GM12874 (cell line): ENCODE results near the gene KCNN4.

ENCODE experiments used
- TF ChIP-seq, protein P1 (sequence below): IDR thresholded peaks from 2 replicates; pipeline ENCODE4 v1.5.1; 2011; ENCODE audit warnings: low read depth, mild to moderate bottlenecking, control low read depth, low read length, moderate library complexity; ENCODE audit not compliant: insufficient read depth

KCNN4 gene

DNA sequence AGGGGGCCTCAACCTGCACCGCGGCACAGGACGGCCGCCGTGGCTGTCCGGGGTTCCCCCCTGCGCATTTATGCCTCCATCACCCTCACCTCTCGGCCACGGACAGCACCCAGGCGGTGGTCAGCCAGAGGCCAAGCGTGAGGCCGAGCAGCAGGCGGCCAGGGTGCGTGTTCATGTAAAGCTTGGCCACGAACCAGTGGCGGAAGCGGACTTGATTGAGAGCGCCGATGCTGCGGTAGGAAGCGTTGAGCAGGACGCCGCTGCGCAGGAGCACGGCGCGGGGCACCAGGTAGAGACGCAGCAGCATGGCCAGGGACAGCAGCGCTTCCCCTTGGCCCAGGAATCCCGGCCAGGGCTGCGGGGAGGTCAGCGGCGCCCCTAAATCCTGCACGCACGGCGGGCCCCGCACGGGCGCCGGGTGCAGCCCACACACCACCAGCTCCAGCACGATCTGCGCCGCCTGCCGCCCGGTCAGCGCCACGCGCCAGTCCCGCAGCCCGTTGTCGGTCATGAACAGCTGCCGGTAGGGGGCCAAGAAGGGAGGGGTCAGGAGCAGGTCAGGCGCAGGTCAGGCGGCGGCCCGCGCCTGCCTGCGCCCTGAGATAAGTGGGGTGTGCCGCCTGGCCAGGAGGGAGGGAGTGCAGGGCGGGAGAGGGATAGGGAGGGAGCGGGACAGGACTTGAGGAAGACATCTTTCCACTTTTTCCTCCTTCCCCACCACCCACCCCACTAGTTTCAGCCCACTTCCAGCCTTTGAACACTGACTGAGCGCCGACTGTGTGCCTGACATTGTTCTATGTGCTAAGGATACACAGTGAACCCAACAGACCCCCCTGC, 6.5 kb downstream of the KCNN4 start:
- TF ChIP-seq, protein P1, sequence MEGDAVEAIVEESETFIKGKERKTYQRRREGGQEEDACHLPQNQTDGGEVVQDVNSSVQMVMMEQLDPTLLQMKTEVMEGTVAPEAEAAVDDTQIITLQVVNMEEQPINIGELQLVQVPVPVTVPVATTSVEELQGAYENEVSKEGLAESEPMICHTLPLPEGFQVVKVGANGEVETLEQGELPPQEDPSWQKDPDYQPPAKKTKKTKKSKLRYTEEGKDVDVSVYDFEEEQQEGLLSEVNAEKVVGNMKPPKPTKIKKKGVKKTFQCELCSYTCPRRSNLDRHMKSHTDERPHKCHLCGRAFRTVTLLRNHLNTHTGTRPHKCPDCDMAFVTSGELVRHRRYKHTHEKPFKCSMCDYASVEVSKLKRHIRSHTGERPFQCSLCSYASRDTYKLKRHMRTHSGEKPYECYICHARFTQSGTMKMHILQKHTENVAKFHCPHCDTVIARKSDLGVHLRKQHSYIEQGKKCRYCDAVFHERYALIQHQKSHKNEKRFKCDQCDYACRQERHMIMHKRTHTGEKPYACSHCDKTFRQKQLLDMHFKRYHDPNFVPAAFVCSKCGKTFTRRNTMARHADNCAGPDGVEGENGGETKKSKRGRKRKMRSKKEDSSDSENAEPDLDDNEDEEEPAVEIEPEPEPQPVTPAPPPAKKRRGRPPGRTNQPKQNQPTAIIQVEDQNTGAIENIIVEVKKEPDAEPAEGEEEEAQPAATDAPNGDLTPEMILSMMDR: no peak

DNA sequence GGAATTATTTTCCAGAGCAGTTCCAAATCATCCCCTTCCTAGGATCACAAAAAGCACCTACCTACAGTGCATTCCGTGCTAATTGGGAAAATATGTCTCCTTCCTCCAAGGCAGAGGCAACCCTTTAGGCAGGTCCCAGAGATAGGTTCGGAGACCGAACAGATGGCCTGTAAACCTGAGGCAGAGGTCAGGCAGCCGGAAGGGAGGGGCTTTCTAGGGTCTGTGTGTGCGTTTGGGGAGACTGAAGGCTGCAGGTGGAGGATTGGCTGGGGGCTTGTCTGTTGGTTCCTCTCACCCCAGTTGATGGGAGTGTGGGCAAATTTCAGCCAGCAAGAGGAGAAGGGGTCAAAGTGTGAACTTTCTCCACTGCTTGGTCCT, 7.1 kb downstream of the KCNN4 start:
- TF ChIP-seq, protein P1: no peak

DNA sequence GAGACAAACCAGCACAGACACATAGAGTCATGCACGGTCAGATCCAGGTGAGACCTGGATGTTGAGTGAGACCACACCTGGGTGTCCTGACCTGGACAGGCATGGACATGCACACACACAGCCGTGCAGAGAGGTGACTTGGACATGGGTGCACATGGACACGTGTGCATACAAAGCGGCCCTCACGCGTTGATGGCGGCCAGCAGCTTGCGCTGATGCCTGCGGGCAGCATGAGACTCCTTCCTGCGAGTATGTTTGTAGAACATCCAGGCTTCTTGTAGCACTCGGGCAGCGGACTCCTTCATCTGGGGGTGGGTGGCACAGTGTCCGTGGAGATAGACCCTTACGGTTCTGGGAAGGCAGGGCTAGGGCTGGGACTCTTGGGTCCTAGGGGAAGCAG, 11.5 kb downstream of the KCNN4 start:
- TF ChIP-seq, protein P1: no peak

DNA sequence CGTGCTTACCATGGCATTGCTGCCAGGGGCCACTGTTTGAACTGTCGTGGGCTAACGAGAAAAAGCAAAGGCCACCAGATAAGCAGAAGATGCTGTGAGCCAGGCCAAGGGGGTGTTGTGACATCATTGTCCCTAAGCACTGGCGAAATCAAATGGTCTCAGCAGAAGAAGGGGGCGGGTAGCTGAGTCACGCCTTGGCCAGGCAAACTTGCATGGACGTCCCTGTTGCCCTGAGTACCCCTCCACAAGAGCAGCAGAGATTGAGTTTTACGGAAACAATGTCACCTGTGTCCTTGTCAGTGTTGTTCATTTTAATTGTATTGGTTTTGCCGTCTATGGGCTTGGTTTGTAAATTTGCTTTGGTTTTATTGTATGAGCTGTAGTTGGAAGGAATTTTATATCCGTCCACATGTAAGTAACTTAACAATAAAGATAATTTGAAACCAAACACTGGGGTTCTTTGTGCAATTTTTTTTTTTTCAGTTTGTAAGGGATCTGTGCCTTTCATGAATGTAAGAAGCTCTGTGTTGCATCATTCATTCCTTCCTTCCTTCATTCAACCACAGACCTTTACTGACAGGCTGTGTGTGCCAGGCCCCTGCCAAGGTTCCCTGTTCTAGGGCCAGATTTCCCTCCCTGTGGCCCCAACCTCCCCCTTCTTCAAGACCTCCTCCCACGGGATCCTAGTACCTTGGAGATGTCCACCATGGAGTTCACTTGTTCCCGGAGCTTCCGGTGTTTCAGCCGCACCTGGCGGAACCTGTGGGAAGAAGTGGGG, 12.3 kb downstream of the KCNN4 start:
- TF ChIP-seq, protein P1: no peak

DNA sequence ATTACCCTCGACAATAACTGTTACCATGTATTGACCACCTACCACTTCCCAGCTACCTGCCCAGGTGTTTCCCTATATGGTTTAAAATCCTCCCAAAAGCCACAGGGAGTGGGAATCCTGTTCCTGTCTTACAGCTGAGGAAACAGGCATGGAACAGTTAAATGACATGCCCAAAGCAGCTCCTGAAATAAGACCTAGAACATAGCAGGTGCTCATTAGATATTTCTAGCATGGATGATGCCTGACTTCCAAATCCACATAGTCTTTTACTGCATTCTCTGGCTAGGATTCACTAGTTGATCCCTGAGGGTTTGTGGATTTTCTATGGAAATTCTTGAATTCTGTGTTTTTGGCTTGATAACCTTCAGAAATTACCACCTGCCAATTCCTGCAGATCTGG, 13.0 kb downstream of the KCNN4 start:
- TF ChIP-seq, protein P1: no peak

DNA sequence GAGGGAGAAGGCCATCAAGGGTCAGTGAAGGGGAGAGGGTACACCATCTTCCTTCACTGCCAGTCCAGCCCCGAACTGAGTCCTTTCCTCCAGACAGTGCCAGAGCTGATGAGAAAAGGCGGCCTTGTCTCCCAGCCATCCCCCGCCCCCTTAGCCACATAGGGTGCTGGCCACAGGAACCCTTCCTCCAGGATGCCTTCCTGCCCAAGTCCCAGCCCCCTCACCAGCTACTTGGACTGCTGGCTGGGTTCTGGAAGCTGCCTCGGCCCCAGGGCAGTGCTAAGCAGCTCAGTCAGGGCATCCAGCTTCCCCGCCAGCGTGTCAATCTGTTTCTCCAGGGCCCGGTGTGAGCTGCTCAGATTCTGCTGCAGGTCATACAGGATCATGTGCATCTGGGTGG, 13.5 kb downstream of the KCNN4 start:
- TF ChIP-seq, protein P1: no peak

DNA sequence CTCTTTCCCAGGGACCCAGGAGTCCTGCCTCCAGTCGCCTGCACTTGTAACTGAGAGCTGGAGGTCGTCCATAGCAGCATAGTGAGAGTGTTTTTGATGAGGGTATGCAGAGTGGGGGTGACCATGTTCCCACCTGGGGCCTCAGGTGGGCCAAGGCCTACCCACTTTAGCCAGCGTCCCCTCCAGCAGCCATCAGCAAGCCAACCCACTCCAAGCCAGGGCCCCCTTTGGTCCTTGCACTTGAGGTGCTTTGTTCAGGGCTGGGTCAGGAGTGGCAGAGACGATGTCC, 14.1 kb downstream of the KCNN4 start:
- TF ChIP-seq, protein P1: no peak
